ENCODE measurements around the gene PCDHGB7. TPM values are rescaled to one million over a fixed set of nuclear protein-coding genes. Genes with fewer than 3 reads are reported as not detected.

PCDHGB7 gene
- total and polyA plus RNA-seq, 2 donors (not counting 1 experiment from before 2014, with no cell fraction given) = 13.0 to 15.3 TPM

- H3K36me3 ChIP-seq (ENCODE audit: control insufficient read depth, insufficient read depth, low read length) = no peaks in the 10 kb centered on the region
- no peak overlapping the region for H3K9ac ChIP-seq (ENCODE audit: insufficient read depth, low read length)
- H3K4me2 ChIP-seq (ENCODE audit: extremely low read depth, insufficient read depth, low read length) = no peak overlapping the region
- no peaks in the 10 kb centered on the region for H3K4me1 ChIP-seq (ENCODE audit: control insufficient read depth, extremely low read depth, insufficient read depth, low read length)
- peaks cover 3% of the 10 kb centered on the region for H3K27me3 ChIP-seq (ENCODE audit: control insufficient read depth, insufficient read depth, low read length)
- H4K20me1 ChIP-seq (ENCODE audit: control insufficient read depth, extremely low read depth, insufficient read depth, low read length) = no peaks in the 10 kb centered on the region
- no peak for DNase-seq (ENCODE audit: low read depth in 2 of 2)
- H3K9me3 ChIP-seq (ENCODE audit: control insufficient read depth, insufficient read depth, low read depth, low read length) = peaks cover 6% of the 10 kb centered on the region
- no peak overlapping the region for H3K4me3 ChIP-seq (replicated peaks in 1 of 4; ENCODE audit: control extremely low read depth in 1 of 4, insufficient read depth in 1 of 4, low read depth in 3 of 4, low read length in 4 of 4)
- no peak for TF ChIP-seq EZH2 (IDR thresholded peaks at IDR 0.05; ENCODE audit: low read length, missing control alignments)
- no peak for TF ChIP-seq CTCF (conservative IDR thresholded peaks at IDR 0.05 in 1 of 2, IDR thresholded peaks at IDR 0.05 in 1 of 2; ENCODE audit: low read depth in 1 of 2, low read length in 2 of 2)
- H2AFZ ChIP-seq (ENCODE audit: low read length) = no peak overlapping the region
- H3K79me2 ChIP-seq (ENCODE audit: control insufficient read depth, insufficient read depth, low read length) = no peaks in the 10 kb centered on the region
- no peak overlapping the region for H3K27ac ChIP-seq (ENCODE audit: insufficient read depth, low read length)
These were observed 7.7 kb upstream of the PCDHGB7 start for GRCh38 chr5:141409598-141410306.

GRCh38 chr5:141411575-141411974 is 5.9 kb upstream of the PCDHGB7 start:
- peaks cover 6% of the 10 kb centered on the region for H3K9me3 ChIP-seq (ENCODE audit: control insufficient read depth, insufficient read depth, low read depth, low read length)
- H2AFZ ChIP-seq (ENCODE audit: low read length) = no peak overlapping the region
- no peak for DNase-seq (ENCODE audit: low read depth in 2 of 2)
- no peak overlapping the region for H3K9ac ChIP-seq (ENCODE audit: insufficient read depth, low read length)
- H3K36me3 ChIP-seq (ENCODE audit: control insufficient read depth, insufficient read depth, low read length) = no peaks in the 10 kb centered on the region
- peaks cover 3% of the 10 kb centered on the region for H3K27me3 ChIP-seq (ENCODE audit: control insufficient read depth, insufficient read depth, low read length)
- no peaks in the 10 kb centered on the region for H4K20me1 ChIP-seq (ENCODE audit: control insufficient read depth, extremely low read depth, insufficient read depth, low read length)
- H3K4me3 ChIP-seq (replicated peaks in 1 of 4; ENCODE audit: control extremely low read depth in 1 of 4, insufficient read depth in 1 of 4, low read depth in 3 of 4, low read length in 4 of 4) = no peak overlapping the region
- no peaks in the 10 kb centered on the region for H3K79me2 ChIP-seq (ENCODE audit: control insufficient read depth, insufficient read depth, low read length)
- peak overlapping the region; percentile 13 for H3K4me2 ChIP-seq (ENCODE audit: extremely low read depth, insufficient read depth, low read length)
- TF ChIP-seq EZH2 (IDR thresholded peaks at IDR 0.05; ENCODE audit: low read length, missing control alignments) (no peak), CTCF (conservative IDR thresholded peaks at IDR 0.05 in 1 of 2, IDR thresholded peaks at IDR 0.05 in 1 of 2; ENCODE audit: low read depth in 1 of 2, low read length in 2 of 2) (no peak)
- no peaks in the 10 kb centered on the region for H3K4me1 ChIP-seq (ENCODE audit: control insufficient read depth, extremely low read depth, insufficient read depth, low read length)
- H3K27ac ChIP-seq (ENCODE audit: insufficient read depth, low read length) = no peak overlapping the region

- H3K27ac ChIP-seq (ENCODE audit: insufficient read depth, low read length) = no peak within 1 kb of the TSS
- H3K79me2 ChIP-seq (ENCODE audit: control insufficient read depth, insufficient read depth, low read length) = no peaks in the 10 kb centered on the region
- peak within 1 kb of the TSS; percentile 68 for H3K4me2 ChIP-seq (ENCODE audit: extremely low read depth, insufficient read depth, low read length)
- H4K20me1 ChIP-seq (ENCODE audit: control insufficient read depth, extremely low read depth, insufficient read depth, low read length) = no peaks in the 10 kb centered on the region
- H3K4me3 ChIP-seq (replicated peaks in 1 of 4; ENCODE audit: control extremely low read depth in 1 of 4, insufficient read depth in 1 of 4, low read depth in 3 of 4, low read length in 4 of 4) = peak within 1 kb of the TSS; percentile 26 to 69 (median 46)
- H3K9me3 ChIP-seq (ENCODE audit: control insufficient read depth, insufficient read depth, low read depth, low read length) = peaks cover 6% of the 10 kb centered on the region
- DNase-seq (ENCODE audit: low read depth in 2 of 2) = peak; percentile 65 to 81
- TF ChIP-seq EZH2 (IDR thresholded peaks at IDR 0.05; ENCODE audit: low read length, missing control alignments) = no peak
- TF ChIP-seq CTCF (conservative IDR thresholded peaks at IDR 0.05 in 1 of 2, IDR thresholded peaks at IDR 0.05 in 1 of 2; ENCODE audit: low read depth in 1 of 2, low read length in 2 of 2) = peak; percentile 58 to 68
- H2AFZ ChIP-seq (ENCODE audit: low read length) = no peak within 1 kb of the TSS
- H3K36me3 ChIP-seq (ENCODE audit: control insufficient read depth, insufficient read depth, low read length) = no peaks in the 10 kb centered on the region
- H3K4me1 ChIP-seq (ENCODE audit: control insufficient read depth, extremely low read depth, insufficient read depth, low read length) = no peaks in the 10 kb centered on the region
- H3K27me3 ChIP-seq (ENCODE audit: control insufficient read depth, insufficient read depth, low read length) = peaks cover 3% of the 10 kb centered on the region
- no peak within 1 kb of the TSS for H3K9ac ChIP-seq (ENCODE audit: insufficient read depth, low read length)
These were observed 4.5 kb upstream of the PCDHGB7 start, which contains the start of gene PCDHGA10 for GRCh38 chr5:141412854-141413539. Gene PCDHGA10, plus strand, starts transcription at chr5:141412987. Its CDS starts 189 bp downstream, at chr5:141413176.
